T-cell (primary cell): ENCODE data around the gene SCN1A. TPM values are rescaled to one million over a fixed set of nuclear protein-coding genes. Genes with fewer than 3 reads are reported as not detected.

Experiments used
- ATAC-seq, 4 experiments: fragments of 200-7000 bp in 3 of 4; fragments of 150-1000 bp in 1 of 4; cut with Tn5 transposase; replicated peaks in 1 of 4; 1 replicate in 3 of 4; 2 replicates in 1 of 4; pipeline ENCODE4 v1.10.0; 2021; ENCODE audit warnings: moderate library complexity in 3 of 4, mild to moderate bottlenecking in 2 of 4, moderate number of reproducible peaks in 1 of 4
- CTCF ChIA-PET, 2 donors: fragments of 300-600 bp; sonication (Branson Sonifier 250); formaldehyde crosslinking; loops; one replicate each; lab custom pipeline; 2022; ENCODE audit warnings: antibody characterized with exemption in 2 of 2; lab: Charles Lee
- POLR2A ChIA-PET, 2 donors: fragments of 300-600 bp; sonication (Branson Sonifier 250); formaldehyde crosslinking; loops; one replicate each; lab custom pipeline; 2022; ENCODE audit warnings: antibody characterized with exemption in 2 of 2; lab: Charles Lee
- DNase-seq, 35 experiments: peaks; one replicate each; pipeline versions ENCODE4 v3.0.0 to v3.0.0-alpha.2; 2013 to 2023
- H3K27ac ChIP-seq: one replicate; pipeline ENCODE4 v1.5.1; 2013; ENCODE audit warnings: low read length
- H3K27me3 ChIP-seq, 2 experiments: replicated peaks in 1 of 2; 1 replicate in 1 of 2; 2 replicates in 1 of 2; pipeline versions ENCODE4 v1.6.1 to v1.7.0; 2013; ENCODE audit warnings: low read length in 1 of 2, mixed read lengths in 1 of 2; ENCODE audit not compliant: control insufficient read depth in 2 of 2, insufficient read depth in 2 of 2; ENCODE audit errors: extremely low read depth in 1 of 2
- H3K36me3 ChIP-seq, 2 donors: 1 replicate in 1 of 2; 2 replicates in 1 of 2; pipeline versions ENCODE4 v1.6.1 to v1.7.0; 2013; ENCODE audit warnings: low read length in 1 of 2; ENCODE audit not compliant: control insufficient read depth in 2 of 2, insufficient read depth in 1 of 2; ENCODE audit errors: extremely low read depth in 1 of 2
- H3K4me1 ChIP-seq, 2 experiments: 1 replicate in 1 of 2; 2 replicates in 1 of 2; pipeline versions ENCODE4 v1.6.1 to v1.7.0; 2013; ENCODE audit warnings: low read length in 2 of 2, mixed read lengths in 1 of 2; ENCODE audit not compliant: insufficient read depth in 2 of 2, control insufficient read depth in 1 of 2; ENCODE audit errors: extremely low read depth in 1 of 2
- H3K4me3 ChIP-seq, 2 donors: 1 replicate in 1 of 2; 2 replicates in 1 of 2; pipeline versions ENCODE4 v1.5.1 to v1.7.0; 2013; ENCODE audit warnings: mild to moderate bottlenecking in 2 of 2, low read length in 1 of 2, moderate library complexity in 1 of 2; ENCODE audit not compliant: control insufficient read depth in 1 of 2; ENCODE audit errors: extremely low read depth in 1 of 2
- H3K9me3 ChIP-seq: 2 replicates; pipeline ENCODE4 v1.7.0; 2013
- H3K27ac Mint-ChIP-seq, 2 donors: one replicate each; pipeline ENCODE4 v1.8.0; 2020 to 2021; ENCODE audit warnings: mild to moderate bottlenecking in 2 of 2, mixed read lengths in 2 of 2
- H3K27me3 Mint-ChIP-seq, 2 donors: one replicate each; pipeline ENCODE4 v1.8.0; 2021 to 2022; ENCODE audit warnings: mixed read lengths in 2 of 2
- H3K36me3 Mint-ChIP-seq: one replicate; pipeline ENCODE4 v1.8.0; 2021; ENCODE audit warnings: mixed read lengths
- H3K4me1 Mint-ChIP-seq, 3 donors: one replicate each; pipeline ENCODE4 v1.8.0; 2020 to 2022; ENCODE audit warnings: mixed read lengths in 3 of 3, mild to moderate bottlenecking in 1 of 3
- H3K4me3 Mint-ChIP-seq, 3 donors: one replicate each; pipeline ENCODE4 v1.8.0; 2020 to 2022; ENCODE audit warnings: mild to moderate bottlenecking in 3 of 3, mixed read lengths in 3 of 3, moderate library complexity in 3 of 3
- H3K9me3 Mint-ChIP-seq, 3 donors: one replicate each; pipeline ENCODE4 v1.8.0; 2020 to 2022; ENCODE audit warnings: mixed read lengths in 3 of 3
- WGBS: methylation state at CpG from one replicate; pipeline ENCODE4 v1.1.5; 2013; ENCODE audit warnings: missing lambda C conversion rate; ENCODE audit not compliant: insufficient coverage; 5-methylcytosine and 5-hydroxymethylcytosine counted together
- total RNA-seq, 35 experiments: library from RNA in 6 of 35; stranded (reverse) in 6 of 35; fragments of 120-200 nt in 1 of 35; gene quantifications; one replicate each; pipeline versions ENCODE4 v1.2.1 to v1.2.4 and lab custom pipeline; 2013 to 2026

The SCN1A gene
- total RNA-seq, 5 donors from 2014 or later (not counting 1 experiment from before 2014, with no cell fraction given), result not detected

DNA sequence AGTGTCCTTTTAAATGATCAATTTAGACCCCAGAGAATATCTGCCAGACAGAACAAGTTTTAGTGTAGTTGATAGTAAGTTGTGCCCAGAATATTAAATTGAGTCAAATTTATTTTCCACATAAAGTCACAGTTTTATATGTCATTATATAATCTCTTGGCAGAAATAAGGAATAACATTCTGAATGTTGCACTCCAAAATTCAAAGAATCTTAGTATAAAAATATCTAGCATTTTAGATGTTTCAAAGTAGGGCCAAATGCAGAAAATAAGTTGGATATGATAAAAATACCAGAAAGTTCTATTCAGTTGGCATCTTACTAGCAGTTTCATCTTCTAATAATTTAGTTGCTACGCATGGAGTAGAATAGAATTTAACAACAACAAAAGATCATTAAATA, 33.5 kb downstream of the SCN1A start:
- Histone ChIP-seq H3K9me3 (no peaks in the 10 kb centered on the region), H3K4me3 (no peak overlapping the region), H3K36me3 (no peaks in the 10 kb centered on the region), H3K27ac (no peak overlapping the region), H3K27me3 (no peaks in the 10 kb centered on the region), H3K4me1 (no peaks in the 10 kb centered on the region)
- no CpG with 5 or more reads among the region's 1 CpG for WGBS
- Mint-ChIP-seq H3K4me3 (no peak overlapping the region), H3K36me3 (no peaks in the 10 kb centered on the region), H3K27me3 (peaks cover 0 to 5% of the 10 kb centered on the region in 2 donors), H3K27ac (no peak overlapping the region), H3K4me1 (no peaks in the 10 kb centered on the region), H3K9me3 (no peaks in the 10 kb centered on the region)
- ATAC-seq (no peak), DNase-seq (no peak)
- ChIA-PET CTCF (no interaction called here), POLR2A (no interaction called here)

DNA sequence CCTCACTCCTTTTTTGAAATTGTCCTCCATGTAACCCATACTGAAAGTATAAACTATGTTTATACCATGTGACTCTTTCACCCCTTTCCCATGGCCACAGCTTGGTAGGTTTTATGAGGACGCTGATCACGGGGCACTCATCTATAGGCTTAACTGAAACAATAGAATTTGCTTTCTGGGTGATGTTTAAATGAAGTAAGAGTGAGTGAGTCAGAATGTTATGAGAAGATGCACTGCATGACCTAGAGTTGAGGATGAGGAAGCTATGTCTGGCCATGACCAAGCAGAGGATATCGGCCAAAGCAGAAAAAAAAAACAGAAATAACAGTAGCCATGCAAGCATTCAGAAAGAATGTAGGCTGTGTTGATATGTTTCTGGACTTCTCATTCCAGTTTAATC, 34.9 kb downstream of the SCN1A start:
- Histone ChIP-seq H3K9me3 (no peaks in the 10 kb centered on the region), H3K27ac (no peak overlapping the region), H3K4me3 (no peak overlapping the region), H3K4me1 (no peaks in the 10 kb centered on the region), H3K36me3 (no peaks in the 10 kb centered on the region), H3K27me3 (no peaks in the 10 kb centered on the region)
- DNase-seq, result no peak
- ChIA-PET POLR2A (no interaction called here), CTCF (no interaction called here)
- Mint-ChIP-seq H3K27me3 (no peaks in the 10 kb centered on the region), H3K4me1 (no peaks in the 10 kb centered on the region), H3K36me3 (no peaks in the 10 kb centered on the region), H3K9me3 (no peaks in the 10 kb centered on the region), H3K27ac (no peak overlapping the region), H3K4me3 (no peak overlapping the region)
- ATAC-seq, result no peak
- WGBS, result 100% methylated on average over 3 of the region's 3 CpGs

DNA sequence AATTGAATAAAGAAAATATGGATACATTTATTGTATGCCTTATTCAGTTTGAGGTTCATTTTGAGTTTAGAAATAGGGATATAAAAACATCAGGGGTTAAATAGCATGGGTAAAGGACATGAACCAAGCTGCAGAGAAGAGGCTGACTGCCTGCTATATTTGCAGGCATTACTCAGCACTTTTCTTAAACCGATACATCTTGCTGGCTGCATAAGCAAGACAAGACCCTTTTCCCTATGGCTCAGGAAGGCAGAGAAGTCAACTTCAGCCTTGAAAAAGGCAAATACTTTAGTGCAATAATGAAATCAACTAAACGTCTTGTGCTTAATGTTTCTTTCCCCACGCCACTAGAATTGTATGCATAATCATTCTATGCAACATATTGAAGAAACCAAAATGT, 36.4 kb downstream of the SCN1A start:
- ATAC-seq (no peak), DNase-seq (no peak)
- CTCF ChIA-PET, result interaction anchor here in 1 of 2 donors (0.6 kb wide), 1 partner anchor 36 kb away, joined by 3 read pairs; the partner anchor contains the start of gene SCN1A
- H3K4me3 Mint-ChIP-seq, result no peak overlapping the region
- no peaks in the 10 kb centered on the region for H3K9me3 Mint-ChIP-seq
- peaks cover 0 to 2% of the 10 kb centered on the region in 2 donors for H3K27me3 Mint-ChIP-seq
- no peaks in the 10 kb centered on the region for H3K36me3 Mint-ChIP-seq
- POLR2A ChIA-PET, result no interaction called here
- H3K9me3 ChIP-seq, result no peaks in the 10 kb centered on the region
- H3K36me3 ChIP-seq, result no peaks in the 10 kb centered on the region
- no peak overlapping the region for H3K4me3 ChIP-seq
- WGBS, result 0% methylated on average over 1 of the region's 3 CpGs
- H3K4me1 ChIP-seq, result no peaks in the 10 kb centered on the region
- H3K27ac Mint-ChIP-seq, result no peak overlapping the region
- no peak overlapping the region for H3K27ac ChIP-seq
- no peaks in the 10 kb centered on the region for H3K4me1 Mint-ChIP-seq
- no peaks in the 10 kb centered on the region for H3K27me3 ChIP-seq

DNA sequence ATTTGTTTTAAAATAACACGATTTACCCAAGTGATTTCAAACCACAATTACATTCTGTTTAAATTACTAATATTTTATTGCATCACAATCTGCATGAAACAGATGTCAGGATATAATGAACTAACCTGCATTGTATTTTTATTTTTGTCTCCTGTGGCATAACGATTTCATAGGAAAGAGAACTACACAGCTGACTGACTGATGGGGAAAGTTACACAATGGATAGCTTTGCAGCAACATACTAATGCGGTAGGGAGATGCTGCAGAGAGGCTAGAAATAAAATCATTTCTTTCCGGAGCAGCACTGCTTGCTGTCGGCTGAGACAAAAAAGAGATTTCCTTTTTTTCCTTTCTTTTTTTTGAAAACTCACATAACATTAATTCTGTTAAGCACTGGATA, 36.9 kb downstream of the SCN1A start:
- POLR2A ChIA-PET, result no interaction called here
- Histone ChIP-seq H3K4me1 (no peaks in the 10 kb centered on the region), H3K4me3 (no peak overlapping the region), H3K9me3 (no peaks in the 10 kb centered on the region), H3K36me3 (no peaks in the 10 kb centered on the region), H3K27me3 (no peaks in the 10 kb centered on the region), H3K27ac (no peak overlapping the region)
- CTCF ChIA-PET, result no interaction called here
- Mint-ChIP-seq H3K4me1 (no peaks in the 10 kb centered on the region), H3K27me3 (peaks cover 0 to 6% of the 10 kb centered on the region in 2 donors), H3K4me3 (no peak overlapping the region), H3K36me3 (no peaks in the 10 kb centered on the region), H3K9me3 (no peaks in the 10 kb centered on the region), H3K27ac (no peak overlapping the region)
- WGBS, result 22% methylated on average over 1 of the region's 5 CpGs
- DNase-seq (no peak), ATAC-seq (no peak)

DNA sequence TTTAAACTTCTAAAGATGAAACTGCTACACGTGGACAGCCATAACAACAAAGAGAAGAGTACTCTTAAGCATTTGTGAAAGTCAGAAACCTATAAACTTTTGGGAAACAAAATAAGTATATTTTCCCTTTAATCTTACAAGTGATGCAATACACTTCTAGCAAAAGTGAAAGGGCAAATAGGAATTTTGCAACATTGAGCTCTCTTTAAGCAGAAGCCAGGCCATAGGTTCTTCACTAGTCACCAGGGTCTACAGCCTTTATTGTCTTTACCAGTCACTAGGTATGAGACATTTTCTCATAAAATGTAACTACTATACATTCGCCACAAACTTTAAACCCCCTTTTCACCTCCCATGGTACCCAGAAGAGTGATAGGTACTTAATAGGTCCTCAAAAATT, 37.5 kb downstream of the SCN1A start:
- WGBS, result no CpG with 5 or more reads among the region's 2 CpGs
- DNase-seq (no peak), ATAC-seq (no peak)
- no peaks in the 10 kb centered on the region for H3K36me3 Mint-ChIP-seq
- H3K27ac Mint-ChIP-seq, result no peak overlapping the region
- Histone ChIP-seq H3K27ac (no peak overlapping the region), H3K4me1 (no peaks in the 10 kb centered on the region), H3K9me3 (no peaks in the 10 kb centered on the region), H3K27me3 (no peaks in the 10 kb centered on the region), H3K4me3 (no peak overlapping the region), H3K36me3 (no peaks in the 10 kb centered on the region)
- POLR2A ChIA-PET, result no interaction called here
- no peak overlapping the region for H3K4me3 Mint-ChIP-seq
- CTCF ChIA-PET, result no interaction called here
- no peaks in the 10 kb centered on the region for H3K4me1 Mint-ChIP-seq
- no peaks in the 10 kb centered on the region for H3K9me3 Mint-ChIP-seq
- peaks cover 0 to 6% of the 10 kb centered on the region in 2 donors for H3K27me3 Mint-ChIP-seq

DNA sequence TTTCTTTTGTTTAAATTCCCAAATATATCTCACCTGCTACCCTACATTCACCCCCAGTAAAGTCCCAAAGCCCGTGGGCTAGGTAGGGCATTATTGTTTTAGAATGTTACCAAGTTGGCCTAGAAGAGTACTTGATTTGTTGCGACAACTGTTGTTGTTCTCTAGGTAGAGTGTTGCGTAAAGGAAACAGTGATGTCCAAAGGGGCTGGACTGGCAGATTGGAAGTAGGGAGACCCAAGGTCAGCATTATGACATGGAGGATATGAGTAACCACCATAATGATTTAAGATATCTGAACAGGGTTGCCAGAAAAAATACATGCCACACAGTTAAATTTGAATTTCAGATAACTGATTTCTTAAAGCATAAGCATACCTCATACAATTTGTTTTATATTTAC, 39.2 kb downstream of the SCN1A start:
- DNase-seq (no peak), ATAC-seq (no peak)
- no peaks in the 10 kb centered on the region for H3K36me3 ChIP-seq
- Mint-ChIP-seq H3K27me3 (peaks cover 0 to 6% of the 10 kb centered on the region in 2 donors), H3K27ac (no peak overlapping the region), H3K4me3 (no peak overlapping the region), H3K4me1 (no peaks in the 10 kb centered on the region), H3K9me3 (no peaks in the 10 kb centered on the region), H3K36me3 (no peaks in the 10 kb centered on the region)
- CTCF ChIA-PET, result no interaction called here
- POLR2A ChIA-PET, result no interaction called here
- H3K4me3 ChIP-seq, result no peak overlapping the region
- no peaks in the 10 kb centered on the region for H3K27me3 ChIP-seq
- no peak overlapping the region for H3K27ac ChIP-seq
- no CpG with 5 or more reads among the region's 3 CpGs for WGBS
- H3K9me3 ChIP-seq, result no peaks in the 10 kb centered on the region
- no peaks in the 10 kb centered on the region for H3K4me1 ChIP-seq

DNA sequence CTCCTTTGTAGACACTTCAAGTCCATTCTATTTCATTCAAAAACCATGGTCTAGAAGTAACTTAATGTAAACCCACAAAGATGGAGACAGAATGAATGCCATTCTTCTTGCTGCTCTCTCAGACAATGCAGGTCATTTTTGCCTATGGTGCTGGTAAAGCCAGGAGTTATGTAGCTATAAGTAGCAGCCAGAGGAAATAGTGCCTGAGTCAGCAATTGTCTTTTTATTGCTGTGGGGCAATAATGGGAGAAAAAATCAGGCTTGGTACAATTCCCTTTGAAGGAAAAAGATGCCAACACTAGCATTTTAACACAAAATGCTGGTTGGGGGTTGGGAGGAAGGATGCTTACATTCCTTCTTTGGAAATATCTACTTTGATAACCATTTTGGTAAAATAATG, 43.5 kb downstream of the SCN1A start:
- H3K36me3 Mint-ChIP-seq, result no peaks in the 10 kb centered on the region
- no peak overlapping the region for H3K4me3 Mint-ChIP-seq
- CTCF ChIA-PET, result no interaction called here
- POLR2A ChIA-PET, result no interaction called here
- H3K27me3 Mint-ChIP-seq, result peaks cover 0 to 6% of the 10 kb centered on the region in 2 donors
- no peaks in the 10 kb centered on the region for H3K4me1 Mint-ChIP-seq
- H3K9me3 Mint-ChIP-seq, result no peaks in the 10 kb centered on the region
- no peaks in the 10 kb centered on the region for H3K36me3 ChIP-seq
- no peaks in the 10 kb centered on the region for H3K27me3 ChIP-seq
- H3K4me3 ChIP-seq, result no peak overlapping the region
- H3K27ac Mint-ChIP-seq, result no peak overlapping the region
- DNase-seq (no peak), ATAC-seq (no peak)
- no peaks in the 10 kb centered on the region for H3K4me1 ChIP-seq
- no peaks in the 10 kb centered on the region for H3K9me3 ChIP-seq
- H3K27ac ChIP-seq, result no peak overlapping the region
